PC-9 (cell line): ENCODE results near the gene UBE2U. TPM values are rescaled to one million over a fixed set of nuclear protein-coding genes. Genes with fewer than 3 reads are reported as not detected.

Experiments used
- BruUV-seq: library from RNA; stranded (reverse); fragments of 400-500 nt; replicated peaks from 2 replicates; lab custom pipeline; 2021; lab: Mats Ljungman, UMichigan
- CTCF ChIA-PET: fragments of 300-600 bp; sonication (Branson Sonifier 250); formaldehyde crosslinking; loops from one replicate; lab custom pipeline; 2022; ENCODE audit warnings: antibody characterized with exemption; lab: Charles Lee
- POLR2A ChIA-PET: fragments of 300-600 bp; sonication (Branson Sonifier 250); formaldehyde crosslinking; loops from one replicate; lab custom pipeline; 2022; ENCODE audit warnings: antibody characterized with exemption; ENCODE audit not compliant: unreplicated experiment; lab: Charles Lee
- DNase-seq, 2 experiments: peaks; one replicate each; pipeline versions ENCODE4 v3.0.0 to v3.0.0-alpha.2; 2015 to 2022; ENCODE audit warnings: mixed read lengths in 1 of 2
- H2AFZ ChIP-seq: fragments of 200-600 bp; sonication (generic); 2 replicates; pipeline ENCODE4 v1.8.1; 2017; ENCODE audit warnings: antibody characterized with exemption
- H3F3A ChIP-seq: fragments of 200-600 bp; sonication (generic); 2 replicates; pipeline ENCODE4 v1.8.1; 2017; ENCODE audit warnings: antibody characterized with exemption, mild to moderate bottlenecking, low read depth; ENCODE audit not compliant: insufficient read depth
- H3K27ac ChIP-seq: fragments of 200-600 bp; sonication (generic); 2 replicates; pipeline ENCODE4 v1.6.1; 2016; ENCODE audit warnings: mixed run types
- H3K27me3 ChIP-seq: fragments of 200-600 bp; sonication (generic); 2 replicates; pipeline ENCODE4 v1.6.1; 2016; ENCODE audit warnings: low read depth, mixed run types; ENCODE audit not compliant: insufficient read depth
- H3K36me3 ChIP-seq: fragments of 200-600 bp; sonication (generic); 2 replicates; pipeline ENCODE4 v1.6.1; 2016; ENCODE audit warnings: low read depth, mixed run types
- H3K4me1 ChIP-seq: fragments of 200-600 bp; sonication (generic); replicated peaks from 2 replicates; pipeline ENCODE4 v1.6.1; 2016; ENCODE audit warnings: mixed run types; ENCODE audit not compliant: insufficient read depth
- H3K4me2 ChIP-seq: fragments of 200-600 bp; sonication (generic); 2 replicates; pipeline ENCODE4 v1.6.1; 2017; ENCODE audit warnings: mixed run types
- H3K4me3 ChIP-seq: fragments of 200-600 bp; sonication (generic); 2 replicates; pipeline ENCODE4 v1.6.1; 2016; ENCODE audit warnings: mixed run types
- H3K79me2 ChIP-seq: fragments of 200-600 bp; sonication (generic); 2 replicates; pipeline ENCODE4 v1.6.1; 2017; ENCODE audit warnings: low read depth, mixed run types
- H3K9me2 ChIP-seq: fragments of 200-600 bp; sonication (generic); 2 replicates; pipeline ENCODE4 v1.8.1; 2017; ENCODE audit warnings: mild to moderate bottlenecking; ENCODE audit not compliant: insufficient read depth
- H3K9me3 ChIP-seq: fragments of 200-600 bp; sonication (generic); 2 replicates; pipeline ENCODE4 v1.8.1; 2016; ENCODE audit warnings: low read depth; ENCODE audit not compliant: insufficient read depth
- H4K20me1 ChIP-seq: fragments of 200-600 bp; sonication (generic); 2 replicates; pipeline ENCODE4 v1.8.1; 2017; ENCODE audit not compliant: insufficient read depth
- CTCF ChIP-seq: fragments of 200-600 bp; sonication (generic); conservative IDR thresholded peaks from 2 replicates; pipeline ENCODE4 v1.6.1; 2017; ENCODE audit warnings: mixed run types, antibody characterized with exemption, mild to moderate bottlenecking, moderate library complexity
- EZH2 ChIP-seq: fragments of 200-600 bp; sonication (generic); IDR thresholded peaks from 2 replicates; pipeline ENCODE4 v1.8.0; 2017; ENCODE audit warnings: antibody characterized with exemption, low read depth
- intact Hi-C: fragments of 100-400 bp; cut with micrococcal nuclease; formaldehyde crosslinking; loops from one replicate; pipeline ENCODE4 v1.10.0; 2022; ENCODE audit not compliant: unreplicated experiment
- total RNA-seq: library from RNA; stranded (reverse); gene quantifications from 2 replicates; pipeline ENCODE4 v1.2.3, GENCODE V29; 2021

The UBE2U gene
- total RNA-seq, 1 experiment from 2014 or later, result not detected

- Histone ChIP-seq H3K4me2 (no peak overlapping the region), H3K4me1 (no peaks in the 10 kb centered on the region; the same call in 1 of the 2 replicates), H3F3A (no peaks in the 10 kb centered on the region), H3K27ac (no peak overlapping the region), H3K9me3 (no peaks in the 10 kb centered on the region), H3K36me3 (no peaks in the 10 kb centered on the region), H3K27me3 (no peaks in the 10 kb centered on the region), H2AFZ (no peak overlapping the region), H3K79me2 (no peaks in the 10 kb centered on the region), H3K9me2 (no peaks in the 10 kb centered on the region), H3K4me3 (no peak overlapping the region), H4K20me1 (no peaks in the 10 kb centered on the region)
- BruUV-seq, result no TSS peak
- POLR2A ChIA-PET, result interaction anchor here (0.6 kb wide), 1 partner anchor 158 kb away, joined by 4 read pairs; no protein-coding TSS in a partner anchor
- CTCF ChIA-PET, result no interaction called here
- intact Hi-C loops, result no loop called here
- DNase-seq, result no peak
- TF ChIP-seq CTCF (no peak), EZH2 (no peak)
These were observed 31.3 kb downstream of the UBE2U start for GRCh38 chr1:64234714-64235113.

- no peak overlapping the region for H3K27ac ChIP-seq
- H3F3A ChIP-seq, result no peaks in the 10 kb centered on the region
- H3K9me3 ChIP-seq, result no peaks in the 10 kb centered on the region
- no peak for DNase-seq
- H4K20me1 ChIP-seq, result no peaks in the 10 kb centered on the region
- no peaks in the 10 kb centered on the region for H3K9me2 ChIP-seq
- H3K36me3 ChIP-seq, result no peaks in the 10 kb centered on the region
- no peaks in the 10 kb centered on the region; the same call in 1 of the 2 replicates for H3K4me1 ChIP-seq
- no peaks in the 10 kb centered on the region for H3K27me3 ChIP-seq
- H2AFZ ChIP-seq, result no peak overlapping the region
- CTCF ChIA-PET, result no interaction called here
- no peaks in the 10 kb centered on the region for H3K79me2 ChIP-seq
- no peak overlapping the region for H3K4me3 ChIP-seq
- TF ChIP-seq CTCF (no peak), EZH2 (no peak)
- no TSS peak for BruUV-seq
- POLR2A ChIA-PET, result no interaction called here
- intact Hi-C loops, result no loop called here
- no peak overlapping the region for H3K4me2 ChIP-seq
These were observed 31.8 kb downstream of the UBE2U start for GRCh38 chr1:64235181-64235580.

GRCh38 chr1:64235910-64236309 is 32.5 kb downstream of the UBE2U start:
- POLR2A ChIA-PET, result no interaction called here
- Histone ChIP-seq H3F3A (no peaks in the 10 kb centered on the region), H3K79me2 (no peaks in the 10 kb centered on the region), H3K9me3 (no peaks in the 10 kb centered on the region), H4K20me1 (no peaks in the 10 kb centered on the region), H3K36me3 (no peaks in the 10 kb centered on the region), H3K27ac (no peak overlapping the region), H3K4me1 (peaks cover 2% of the 10 kb centered on the region; the same call in 1 of the 2 replicates), H3K9me2 (no peaks in the 10 kb centered on the region), H2AFZ (no peak overlapping the region), H3K4me2 (no peak overlapping the region), H3K27me3 (no peaks in the 10 kb centered on the region), H3K4me3 (no peak overlapping the region)
- no peak for TF ChIP-seq EZH2
- no peak for TF ChIP-seq CTCF
- intact Hi-C loops, result no loop called here
- BruUV-seq, result no TSS peak
- CTCF ChIA-PET, result no interaction called here
- no peak for DNase-seq
